ENCODE results near the gene ZNF784. TPM values are rescaled to one million over a fixed set of nuclear protein-coding genes. Genes with fewer than 3 reads are reported as not detected.

Gene ZNF784
- total and polyA plus RNA-seq, 2 of the 8 experiments (the other 6 are each of a cell fraction or from before 2014, with no cell fraction given) = 6.5 to 8.0 TPM

GRCh38 chr19:55638864-55639359 is 14.5 kb upstream of the ZNF784 start (continued):
- TF ChIP-seq CTBP2 (IDR thresholded peaks at IDR 0.05; ENCODE audit: borderline replicate concordance, insufficient read depth, insufficient read length, low read length) = no peak
- no peak; the same call in 1 of the 2 replicates for TF ChIP-seq BRCA1 (IDR thresholded peaks at IDR 0.05; ENCODE audit: low read depth, low read length)
- TF ChIP-seq JUN (IDR thresholded peaks at IDR 0.05; ENCODE audit: low read depth, low read length) = no peak
- TF ChIP-seq BCL11A (IDR thresholded peaks at IDR 0.05; ENCODE audit: low read depth in 2 of 2, low read length in 2 of 2) = no peak
- TF ChIP-seq TAF7 (optimal IDR thresholded peaks at IDR 0.05; ENCODE audit: borderline replicate concordance, low read depth, low read length) = no peak
- peak; percentile 39 for TF ChIP-seq CREB1 (IDR thresholded peaks at IDR 0.05)
- TF ChIP-seq KDM5A (IDR thresholded peaks at IDR 0.05; ENCODE audit: low read length) = no peak
- TF ChIP-seq GABPA (IDR thresholded peaks at IDR 0.05; ENCODE audit: borderline replicate concordance, insufficient read depth, low read length) = no peak
- TF ChIP-seq SP4 (IDR thresholded peaks at IDR 0.05; ENCODE audit: low read length) = no peak
- TF ChIP-seq YY1 (IDR thresholded peaks at IDR 0.05; ENCODE audit: low read depth, low read length) = peak; percentile 80; the same call in 1 of the 2 replicates
- TF ChIP-seq NRF1 (IDR thresholded peaks at IDR 0.05; ENCODE audit: low read depth, low read length) = no peak
- no peak for TF ChIP-seq MAFK (IDR thresholded peaks at IDR 0.05; ENCODE audit: low read depth, low read length)
- no peak for TF ChIP-seq RNF2 (IDR thresholded peaks at IDR 0.05; ENCODE audit: borderline replicate concordance, low read depth, low read length, missing control alignments, poor library complexity, severe bottlenecking)
- TF ChIP-seq PHF8 (conservative IDR thresholded peaks at IDR 0.05; ENCODE audit: low read depth, low read length) = no peak
- peak; percentile 53; the same call in 1 of the 2 replicates for TF ChIP-seq TAF1 (IDR thresholded peaks at IDR 0.05; ENCODE audit: low read depth, low read length)
- TF ChIP-seq ASH2L (IDR thresholded peaks at IDR 0.05; ENCODE audit: low read length) = no peak
- TF ChIP-seq HDAC6 (IDR thresholded peaks at IDR 0.05; ENCODE audit: low read depth, low read length) = no peak
- TF ChIP-seq SP1 (IDR thresholded peaks at IDR 0.05; ENCODE audit: low read depth, low read length) = no peak
- no peak for TF ChIP-seq GTF2F1 (IDR thresholded peaks at IDR 0.05; ENCODE audit: borderline replicate concordance, low read depth, low read length)
- no peak for TF ChIP-seq SIX5 (IDR thresholded peaks at IDR 0.05; ENCODE audit: low read depth, low read length)
- TF ChIP-seq USF2 (IDR thresholded peaks at IDR 0.05; ENCODE audit: low read length) = no peak
- no peak for TF ChIP-seq SAP30 (IDR thresholded peaks at IDR 0.05; ENCODE audit: insufficient read depth, insufficient replicate concordance, low read length)
- TF ChIP-seq EP300 (IDR thresholded peaks at IDR 0.05; ENCODE audit: borderline replicate concordance in 1 of 2, low read depth in 2 of 2, low read length in 2 of 2) = no peak
- TF ChIP-seq CBX8 (IDR thresholded peaks at IDR 0.05; ENCODE audit: borderline replicate concordance, low read depth, low read length) = no peak
